K562 (cell line): Measurements from ENCODE around the gene EDN2.

Experiments
- ELF1 ChIP-seq: fragments of 200-800 bp; sonication (Bioruptor generic); IDR thresholded peaks from 2 replicates; pipeline ENCODE4 v1.6.1; 2016; ENCODE audit warnings: missing genetic modification characterization, missing compliant biosample characterization
- SAFB2 ChIP-seq: fragments of 200-400 bp; formaldehyde crosslinking; IDR thresholded peaks from 2 replicates; pipeline ENCODE4 v1.6.1; 2018; ENCODE audit warnings: borderline replicate concordance, low read length, low read depth, moderate library complexity; ENCODE audit not compliant: severe bottlenecking
- SMC3 ChIP-seq: conservative IDR thresholded peaks from 2 replicates; pipeline ENCODE4 v1.6.1; 2011; ENCODE audit warnings: low read depth, low read length, improper control_type of control experiment; ENCODE audit not compliant: insufficient read depth
- SP2 ChIP-seq: IDR thresholded peaks from 2 replicates; pipeline ENCODE4 v1.6.1; 2011; ENCODE audit warnings: mild to moderate bottlenecking, low read depth, low read length, moderate library complexity; ENCODE audit not compliant: poor library complexity, severe bottlenecking; ENCODE audit errors: extremely low read depth
- ZNF121 ChIP-seq: sonication (generic); formaldehyde crosslinking; conservative IDR thresholded peaks from 2 replicates; pipeline ENCODE4 v1.8.0; 2022; ENCODE audit warnings: missing genetic modification reagents

DNA sequence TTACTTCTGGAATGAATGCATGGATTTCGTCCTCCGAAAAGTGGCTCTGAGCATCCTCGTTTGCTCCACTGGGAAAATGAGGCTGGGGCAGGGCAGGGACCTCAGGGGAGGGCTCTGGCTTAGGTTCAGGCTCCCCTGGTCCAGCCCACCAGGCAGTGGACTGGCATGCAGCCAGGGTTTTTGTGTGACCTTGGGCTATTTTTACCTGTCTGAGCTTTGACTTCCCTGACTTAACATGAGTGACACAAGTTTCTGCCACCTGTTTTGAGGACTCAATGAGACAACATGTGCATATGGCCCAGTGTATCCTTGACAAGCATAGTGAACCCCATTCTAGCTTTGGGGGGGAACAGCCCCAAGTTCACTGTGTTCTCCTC is 32.6 kb upstream of the EDN2 start:
- TF ChIP-seq SP2 (no peak), SAFB2 (no peak), ZNF121 (no peak), ELF1 (no peak), SMC3 (no peak)
